Fibroblast of lung (primary cell): ENCODE measurements around the gene LTBP1. TPM values are rescaled to one million over a fixed set of nuclear protein-coding genes. Genes with fewer than 3 reads are reported as not detected.

Source experiments
- DNase-seq, 2 donors: peaks; one replicate each; pipeline versions ENCODE4 v3.0.0 to v3.0.0-alpha.2; 2010; ENCODE audit warnings: low read depth in 2 of 2
- H2AFZ ChIP-seq: 2 replicates; pipeline ENCODE4 v1.5.1; 2012; ENCODE audit warnings: low read length, control low read depth, inconsistent platforms
- H3K27ac ChIP-seq: 2 replicates; pipeline ENCODE4 v1.5.1; 2011; ENCODE audit warnings: low read length, control low read depth; ENCODE audit not compliant: insufficient read depth
- H3K27me3 ChIP-seq: 2 replicates; pipeline ENCODE4 v1.5.1; 2011; ENCODE audit warnings: mild to moderate bottlenecking, low read length; ENCODE audit not compliant: control insufficient read depth, insufficient read depth
- H3K36me3 ChIP-seq: 2 replicates; pipeline ENCODE4 v1.5.1; 2011; ENCODE audit warnings: low read length; ENCODE audit not compliant: control insufficient read depth, insufficient read depth
- H3K4me1 ChIP-seq: 2 replicates; pipeline ENCODE4 v1.5.1; 2011; ENCODE audit warnings: low read length; ENCODE audit not compliant: control insufficient read depth, insufficient read depth; ENCODE audit errors: extremely low read depth
- H3K4me2 ChIP-seq: 2 replicates; pipeline ENCODE4 v1.5.1; 2011; ENCODE audit warnings: low read length, control low read depth; ENCODE audit not compliant: insufficient read depth; ENCODE audit errors: extremely low read depth
- H3K4me3 ChIP-seq, 4 experiments: fragments of 200-600 bp in 1 of 4; sonication (generic) in 1 of 4; replicated peaks in 1 of 4; 2 replicates each; pipeline ENCODE4 v1.5.1; 2011 to 2016; ENCODE audit warnings: low read length in 4 of 4, low read depth in 3 of 4, mild to moderate bottlenecking in 3 of 4, control low read depth in 2 of 4, inconsistent platforms in 1 of 4, mixed read lengths in 1 of 4; ENCODE audit not compliant: insufficient read depth in 1 of 4; ENCODE audit errors: control extremely low read depth in 1 of 4
- H3K79me2 ChIP-seq: 2 replicates; pipeline ENCODE4 v1.5.1; 2012; ENCODE audit warnings: mild to moderate bottlenecking, low read length, inconsistent platforms; ENCODE audit not compliant: control insufficient read depth, insufficient read depth
- H3K9ac ChIP-seq: 2 replicates; pipeline ENCODE4 v1.5.1; 2011; ENCODE audit warnings: mild to moderate bottlenecking, low read length, control low read depth; ENCODE audit not compliant: insufficient read depth
- H3K9me3 ChIP-seq: 2 replicates; pipeline ENCODE4 v1.5.1; 2012; ENCODE audit warnings: low read depth, low read length; ENCODE audit not compliant: control insufficient read depth, insufficient read depth
- H4K20me1 ChIP-seq: 2 replicates; pipeline ENCODE4 v1.5.1; 2011; ENCODE audit warnings: low read length; ENCODE audit not compliant: control insufficient read depth, insufficient read depth; ENCODE audit errors: extremely low read depth
- EZH2 ChIP-seq: IDR thresholded peaks from 2 replicates; pipeline ENCODE4 v1.5.1; 2012; ENCODE audit warnings: low read length, control low read depth, mild to moderate bottlenecking; ENCODE audit errors: missing control alignments
- polyA plus RNA-seq, 2 donors: library from polyadenylated mRNA; depleted of rRNA in 1 of 2; stranded (reverse) in 1 of 2; unstranded in 1 of 2; fragments of >200 nt; gene quantifications; 2 replicates each; pipeline ENCODE4 v1.2.1, GENCODE V29; 2011 to 2012; ENCODE audit warnings: missing spikeins in 1 of 2
- total RNA-seq: library from RNA; depleted of rRNA; stranded (reverse); fragments of >200 nt; gene quantifications from 2 replicates; pipeline ENCODE4 v1.2.1, GENCODE V29; 2014
- TF ChIP-seq, protein P1 (sequence below), 2 donors: IDR thresholded peaks in 1 of 2; conservative IDR thresholded peaks in 1 of 2; 1 replicate in 1 of 2; 2 replicates in 1 of 2; pipeline ENCODE4 v1.5.1; 2011 to 2012; ENCODE audit warnings: low read length in 2 of 2, control low read depth in 1 of 2, inconsistent platforms in 1 of 2, low read depth in 1 of 2, mild to moderate bottlenecking in 1 of 2

The LTBP1 gene
- total and polyA plus RNA-seq, 2 donors (not counting 1 experiment from before 2014, with no cell fraction given): 254 to 324 TPM

DNA sequence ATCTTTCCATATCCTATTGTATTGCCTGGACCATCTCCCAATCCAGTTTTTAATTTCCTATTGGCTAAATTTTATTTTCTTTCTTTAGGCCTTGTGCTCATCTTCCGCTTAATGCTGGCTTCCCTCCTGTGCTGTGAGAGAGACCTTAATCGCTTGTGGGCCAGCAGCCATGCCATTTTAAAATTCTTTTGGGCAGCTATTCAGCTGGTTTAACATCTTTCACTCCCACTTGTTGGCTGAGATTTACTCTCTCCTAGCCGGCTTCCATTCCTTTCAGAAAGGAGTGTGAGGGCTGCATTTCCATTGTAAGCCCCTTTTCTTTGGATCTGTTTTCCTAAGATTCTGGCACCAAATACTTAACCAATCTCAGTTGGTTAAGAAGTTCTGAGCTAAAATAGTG is 388.8 kb downstream of the LTBP1 start:
- no peak overlapping the region for H3K4me2 ChIP-seq
- no peaks in the 10 kb centered on the region for H4K20me1 ChIP-seq
- H3K9ac ChIP-seq: no peak overlapping the region
- no peak for DNase-seq
- no peak overlapping the region for H2AFZ ChIP-seq
- H3K27ac ChIP-seq: no peak overlapping the region
- H3K4me3 ChIP-seq: no peak overlapping the region
- H3K4me1 ChIP-seq: no peaks in the 10 kb centered on the region
- H3K27me3 ChIP-seq: no peaks in the 10 kb centered on the region
- no peaks in the 10 kb centered on the region for H3K79me2 ChIP-seq
- H3K9me3 ChIP-seq: no peaks in the 10 kb centered on the region
- no peak for TF ChIP-seq EZH2
- TF ChIP-seq, protein P1, sequence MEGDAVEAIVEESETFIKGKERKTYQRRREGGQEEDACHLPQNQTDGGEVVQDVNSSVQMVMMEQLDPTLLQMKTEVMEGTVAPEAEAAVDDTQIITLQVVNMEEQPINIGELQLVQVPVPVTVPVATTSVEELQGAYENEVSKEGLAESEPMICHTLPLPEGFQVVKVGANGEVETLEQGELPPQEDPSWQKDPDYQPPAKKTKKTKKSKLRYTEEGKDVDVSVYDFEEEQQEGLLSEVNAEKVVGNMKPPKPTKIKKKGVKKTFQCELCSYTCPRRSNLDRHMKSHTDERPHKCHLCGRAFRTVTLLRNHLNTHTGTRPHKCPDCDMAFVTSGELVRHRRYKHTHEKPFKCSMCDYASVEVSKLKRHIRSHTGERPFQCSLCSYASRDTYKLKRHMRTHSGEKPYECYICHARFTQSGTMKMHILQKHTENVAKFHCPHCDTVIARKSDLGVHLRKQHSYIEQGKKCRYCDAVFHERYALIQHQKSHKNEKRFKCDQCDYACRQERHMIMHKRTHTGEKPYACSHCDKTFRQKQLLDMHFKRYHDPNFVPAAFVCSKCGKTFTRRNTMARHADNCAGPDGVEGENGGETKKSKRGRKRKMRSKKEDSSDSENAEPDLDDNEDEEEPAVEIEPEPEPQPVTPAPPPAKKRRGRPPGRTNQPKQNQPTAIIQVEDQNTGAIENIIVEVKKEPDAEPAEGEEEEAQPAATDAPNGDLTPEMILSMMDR (conservative IDR thresholded peaks at IDR 0.05 in 1 of 2, IDR thresholded peaks at IDR 0.05 in 1 of 2; ENCODE audit: low read depth in 1 of 2, low read length in 2 of 2): no peak
- H3K36me3 ChIP-seq: peaks cover 1% of the 10 kb centered on the region

DNA sequence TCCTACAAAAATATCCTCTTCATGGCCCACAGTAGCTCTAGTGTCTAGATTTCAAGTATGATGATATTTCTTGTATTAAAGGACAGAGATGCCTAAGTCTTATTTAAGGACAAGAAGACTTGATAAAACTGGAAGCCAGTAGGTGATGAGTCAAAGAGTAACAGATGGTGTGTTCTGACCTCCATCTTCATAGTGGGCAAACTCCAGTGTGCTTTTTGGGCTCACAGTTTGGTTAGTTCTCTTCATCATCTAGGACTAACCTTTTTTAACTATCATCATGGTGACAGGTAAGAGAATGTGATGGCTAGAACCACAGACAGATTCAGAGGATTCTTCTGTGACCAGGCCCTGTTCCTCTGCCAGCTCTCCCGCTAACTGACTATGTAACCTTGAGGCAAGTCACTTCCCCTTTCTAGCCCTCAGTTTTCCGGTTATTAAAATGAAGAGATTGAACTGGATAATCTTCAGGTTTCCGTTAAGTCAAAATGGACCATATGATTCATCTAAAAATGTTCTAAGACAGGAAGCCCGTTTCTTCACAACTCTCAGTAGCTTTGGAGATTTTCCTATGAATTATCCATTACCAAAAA is 389.4 kb downstream of the LTBP1 start:
- Histone ChIP-seq H3K36me3 (peaks cover 3% of the 10 kb centered on the region), H2AFZ (no peak overlapping the region)
- DNase-seq: no peak

DNA sequence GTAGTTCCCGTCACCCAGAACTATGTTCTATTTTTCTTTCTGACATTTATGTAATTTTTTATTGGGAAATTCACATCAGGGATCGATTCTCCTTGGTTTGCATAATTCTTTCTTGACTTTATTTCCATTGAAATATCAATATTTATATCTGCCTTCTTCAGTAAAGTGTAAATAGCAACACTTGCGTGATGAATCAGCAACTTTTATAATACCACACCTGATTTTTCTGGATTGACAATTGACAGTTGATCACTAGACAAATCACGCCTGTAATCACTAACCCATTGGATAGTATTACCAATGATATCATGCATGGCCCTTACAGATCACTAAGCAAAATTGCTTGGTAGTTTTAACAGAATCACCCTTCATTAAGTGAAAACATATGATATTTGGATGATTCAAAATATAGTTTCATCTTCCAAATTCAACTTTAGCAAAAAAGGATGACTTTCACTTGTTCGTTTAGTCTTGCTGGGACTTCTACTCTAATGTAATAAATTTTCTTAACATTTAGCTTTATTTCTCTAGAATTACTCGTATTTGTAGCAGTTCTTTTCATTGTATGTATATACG is 390.7 kb downstream of the LTBP1 start:
- Histone ChIP-seq H3K4me3 (no peak overlapping the region), H3K9me3 (no peaks in the 10 kb centered on the region), H4K20me1 (no peaks in the 10 kb centered on the region), H3K79me2 (no peaks in the 10 kb centered on the region), H3K4me1 (no peaks in the 10 kb centered on the region), H2AFZ (no peak overlapping the region), H3K27me3 (no peaks in the 10 kb centered on the region), H3K27ac (no peak overlapping the region), H3K4me2 (no peak overlapping the region), H3K9ac (no peak overlapping the region), H3K36me3 (peaks cover 4% of the 10 kb centered on the region)
- DNase-seq: no peak
- no peak for TF ChIP-seq EZH2
- TF ChIP-seq, protein P1 (conservative IDR thresholded peaks at IDR 0.05 in 1 of 2, IDR thresholded peaks at IDR 0.05 in 1 of 2; ENCODE audit: low read depth in 1 of 2, low read length in 2 of 2): no peak

More for the DNA sequence above, 389.4 kb downstream of the LTBP1 start:
- Histone ChIP-seq H3K4me2 (no peak overlapping the region), H3K27me3 (no peaks in the 10 kb centered on the region), H3K27ac (no peak overlapping the region), H4K20me1 (no peaks in the 10 kb centered on the region), H3K9ac (no peak overlapping the region), H3K4me1 (no peaks in the 10 kb centered on the region), H3K9me3 (no peaks in the 10 kb centered on the region), H3K4me3 (no peak overlapping the region), H3K79me2 (no peaks in the 10 kb centered on the region)
- no peak for TF ChIP-seq EZH2
- TF ChIP-seq, protein P1 (conservative IDR thresholded peaks at IDR 0.05 in 1 of 2, IDR thresholded peaks at IDR 0.05 in 1 of 2; ENCODE audit: low read depth in 1 of 2, low read length in 2 of 2): no peak
